GM06990 (cell line): ENCODE data around the gene ANKRD33B.
"Not testable (repeated sequence)": the region's sequence is repeated elsewhere in the genome, so short reads cannot be mapped to it uniquely, and the experiment has no call there.

Experiments used
- DNase-seq: peaks from one replicate; pipeline ENCODE4 v3.0.0-alpha.2; 2011; ENCODE audit not compliant: insufficient read length; ENCODE audit errors: extremely low read depth
- H3K27me3 ChIP-seq: replicated peaks from 2 replicates; pipeline ENCODE4 v1.6.0; 2011; ENCODE audit warnings: low read length; ENCODE audit not compliant: control insufficient read depth, insufficient read depth
- H3K36me3 ChIP-seq: 2 replicates; pipeline ENCODE4 v1.5.1; 2011; ENCODE audit warnings: low read length; ENCODE audit not compliant: control insufficient read depth, insufficient read depth
- H3K4me3 ChIP-seq: replicated peaks from 2 replicates; pipeline ENCODE4 v1.5.1; 2011; ENCODE audit warnings: low read depth, mild to moderate bottlenecking, control low read depth, low read length
- CTCF ChIP-seq: IDR thresholded peaks from 2 replicates; pipeline ENCODE4 v1.5.1; 2011; ENCODE audit warnings: low read length, control low read depth, mild to moderate bottlenecking, inconsistent platforms; ENCODE audit not compliant: insufficient read depth, poor library complexity, severe bottlenecking

Gene ANKRD33B

GRCh38 chr5:10663489-10664179 lies 99.8 kb downstream of the ANKRD33B start:
- TF ChIP-seq CTCF = no peak
- DNase-seq = no peak

GRCh38 chr5:10664180-10664769 lies 100.4 kb downstream of the ANKRD33B start:
- not testable (repeated sequence) for H3K4me3 ChIP-seq, H3K36me3 ChIP-seq, DNase-seq, H3K27me3 ChIP-seq

More at GRCh38 chr5:10663489-10664179, 99.8 kb downstream of the ANKRD33B start:
- Histone ChIP-seq H3K27me3 (no peaks in the 10 kb centered on the region), H3K4me3 (no peak overlapping the region), H3K36me3 (no peaks in the 10 kb centered on the region)

GRCh38 chr5:10665799-10666198 lies 101.9 kb downstream of the ANKRD33B start:
- no peak for TF ChIP-seq CTCF
- H3K4me3 ChIP-seq = no peak overlapping the region
- no peak for DNase-seq
- H3K27me3 ChIP-seq = no peaks in the 10 kb centered on the region
- no peaks in the 10 kb centered on the region for H3K36me3 ChIP-seq

GRCh38 chr5:10666531-10667299 lies 102.8 kb downstream of the ANKRD33B start:
- Histone ChIP-seq H3K36me3 (no peaks in the 10 kb centered on the region), H3K27me3 (no peaks in the 10 kb centered on the region), H3K4me3 (no peak overlapping the region)
- no peak for TF ChIP-seq CTCF
- no peak for DNase-seq

DNA sequence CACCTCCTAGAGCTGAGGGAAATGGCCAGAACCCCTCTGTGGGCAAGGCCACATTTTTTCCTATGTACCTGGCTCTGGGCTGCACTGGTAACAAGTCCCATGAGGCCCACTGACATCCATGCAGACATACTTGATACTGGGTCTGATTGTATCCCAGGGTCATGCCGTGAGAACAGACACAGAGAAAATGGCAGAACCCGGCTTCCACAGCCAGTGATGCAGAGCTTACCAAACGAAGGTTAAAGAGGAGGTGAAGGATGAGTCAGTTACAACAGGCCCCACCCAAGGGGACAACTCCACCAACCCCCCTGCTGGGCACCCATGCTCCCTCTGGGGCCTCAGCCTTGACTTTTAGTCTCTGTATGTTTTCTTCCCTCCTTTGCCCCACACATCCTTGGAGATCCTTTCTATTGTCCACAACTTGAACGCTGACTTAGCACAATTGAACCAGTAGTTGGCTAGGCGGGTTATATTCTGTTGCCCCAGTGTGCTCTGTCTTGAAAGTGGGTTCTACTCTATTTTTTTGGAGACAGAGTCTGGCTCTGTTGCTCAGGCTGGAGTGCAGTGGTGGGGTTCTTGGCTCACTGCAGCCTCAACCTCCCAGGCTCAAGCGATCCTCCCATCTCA lies 103.7 kb downstream of the ANKRD33B start:
- DNase-seq = no peak
- H3K4me3 ChIP-seq = no peak overlapping the region
- TF ChIP-seq CTCF = no peak
- H3K27me3 ChIP-seq = no peaks in the 10 kb centered on the region
- no peaks in the 10 kb centered on the region for H3K36me3 ChIP-seq

- H3K27me3 ChIP-seq = no peaks in the 10 kb centered on the region
- TF ChIP-seq CTCF = no peak
- no peaks in the 10 kb centered on the region for H3K36me3 ChIP-seq
- no peak overlapping the region for H3K4me3 ChIP-seq
- DNase-seq = no peak
Measured at GRCh38 chr5:10668697-10669096, 104.8 kb downstream of the ANKRD33B start.
